Measurements from ENCODE around the gene CCNY. TPM values are rescaled to one million over a fixed set of nuclear protein-coding genes. Genes with fewer than 3 reads are reported as not detected.

The CCNY gene
- total and polyA plus RNA-seq, 2 of the 4 experiments (the other 2 are of a cell fraction), result 38.0 to 131 TPM

DNA sequence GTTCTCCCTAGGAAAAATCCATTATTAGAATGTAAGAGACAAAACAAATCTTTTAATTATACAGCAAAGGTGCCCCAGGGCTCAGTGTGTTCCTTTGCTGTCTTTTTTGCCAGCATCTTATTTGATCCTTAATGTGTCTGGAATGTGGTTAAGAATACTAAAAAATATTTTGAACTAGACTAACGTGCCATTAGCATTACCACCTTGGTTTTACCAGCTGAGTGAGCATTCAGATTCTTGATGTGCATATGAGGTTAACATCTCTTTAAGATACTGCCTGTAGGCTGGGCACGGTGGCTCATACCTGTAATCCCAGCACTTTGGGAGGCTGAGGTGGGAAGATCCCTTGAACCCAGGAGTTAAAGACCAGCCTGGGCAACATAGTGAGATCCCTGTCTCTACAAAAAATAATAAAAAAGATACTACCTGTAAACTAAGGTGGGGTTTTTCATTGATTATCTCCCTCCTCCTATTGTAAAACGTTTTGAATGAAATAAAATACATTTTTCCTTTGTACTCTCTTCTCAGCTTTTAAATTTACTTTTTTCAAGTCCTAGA lies 96.6 kb downstream of the CCNY start:
- intact Hi-C loops (cut with micrococcal nuclease) (no loop called here), in situ Hi-C loops (cut with MboI; ENCODE audit: low sequenced_read_pairs) (no loop called here), dilution Hi-C loops (cut with HindIII; ENCODE audit: low sequenced_read_pairs, unreplicated experiment) (no loop called here)
- Histone ChIP-seq H3K4me2 (ENCODE audit: low read depth, low read length) (no peak overlapping the region), H2AK9ac (replicated peaks; ENCODE audit: low read depth, low read length, poor library complexity) (no peak overlapping the region), H3K4me1 (ENCODE audit: control insufficient read depth, insufficient read depth, low read length) (no peaks in the 10 kb centered on the region), H3K9me3 (ENCODE audit: control insufficient read depth, insufficient read depth, low read length) (no peaks in the 10 kb centered on the region), H3K14ac (replicated peaks; ENCODE audit: low read depth, low read length) (no peak overlapping the region), H2AK5ac (ENCODE audit: low read depth, low read length) (no peak overlapping the region), H4K20me1 (ENCODE audit: insufficient read depth, low read length) (peaks cover 56% of the 10 kb centered on the region), H3K23ac (ENCODE audit: low read depth, low read length) (no peak overlapping the region), H2BK5ac (ENCODE audit: low read depth, low read length, poor library complexity, severe bottlenecking) (no peak overlapping the region), H3K4ac (ENCODE audit: low read depth, low read length) (no peak overlapping the region), H4K5ac (ENCODE audit: low read depth, low read length) (no peak overlapping the region), H4K91ac (ENCODE audit: insufficient read depth, low read depth, low read length) (no peak overlapping the region), H2BK120ac (ENCODE audit: low read depth, low read length) (no peak overlapping the region), H2AFZ (replicated peaks; ENCODE audit: low read length, poor library complexity) (no peak overlapping the region), H3K79me1 (ENCODE audit: low read depth in 1 of 2, low read length in 2 of 2) (peaks cover 35 to 79% of the 10 kb centered on the region in 2 experiments), H2BK15ac (ENCODE audit: low read depth, low read length) (no peak overlapping the region), H3K27ac (ENCODE audit: insufficient read depth, low read length) (no peak overlapping the region), H3K18ac (ENCODE audit: low read depth, low read length) (no peak overlapping the region), H3K36me3 (ENCODE audit: control insufficient read depth, insufficient read depth, low read length) (no peaks in the 10 kb centered on the region), H3K27me3 (ENCODE audit: control insufficient read depth, insufficient read depth, low read length) (no peaks in the 10 kb centered on the region), H3K9ac (ENCODE audit: low read depth, low read length) (no peak overlapping the region), H3K56ac (ENCODE audit: extremely low read depth, insufficient read depth, low read length) (no peak overlapping the region), H3K9me1 (ENCODE audit: insufficient read depth, low read length) (peaks cover 7% of the 10 kb centered on the region), H4K8ac (ENCODE audit: low read depth in 2 of 2, low read length in 2 of 2) (no peak overlapping the region), H2BK20ac (ENCODE audit: low read depth, low read length) (no peak overlapping the region), H3K4me3 (ENCODE audit: insufficient read depth, low read depth, low read length) (no peak overlapping the region)
- BruUV-seq (replicated peaks), result no TSS peak
- no peak for DNase-seq
- no CpG with 5 or more reads among the region's 3 CpGs for WGBS, 2 experiments (ENCODE audit: extremely low coverage in 2 of 2, insufficient read length in 1 of 2)
- no peak for ATAC-seq (ENCODE audit: low read depth)
- ChIA-PET POLR2A (ENCODE audit: unreplicated experiment) (no interaction called here), CTCF (no interaction called here)
- TF ChIP-seq MXI1 (IDR thresholded peaks at IDR 0.05; ENCODE audit: borderline replicate concordance, low read depth, low read length), result no peak
- TF ChIP-seq, protein P1, sequence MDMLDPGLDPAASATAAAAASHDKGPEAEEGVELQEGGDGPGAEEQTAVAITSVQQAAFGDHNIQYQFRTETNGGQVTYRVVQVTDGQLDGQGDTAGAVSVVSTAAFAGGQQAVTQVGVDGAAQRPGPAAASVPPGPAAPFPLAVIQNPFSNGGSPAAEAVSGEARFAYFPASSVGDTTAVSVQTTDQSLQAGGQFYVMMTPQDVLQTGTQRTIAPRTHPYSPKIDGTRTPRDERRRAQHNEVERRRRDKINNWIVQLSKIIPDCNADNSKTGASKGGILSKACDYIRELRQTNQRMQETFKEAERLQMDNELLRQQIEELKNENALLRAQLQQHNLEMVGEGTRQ (IDR thresholded peaks at IDR 0.05; ENCODE audit: low read depth, low read length), result no peak
- TF ChIP-seq, protein P2, sequence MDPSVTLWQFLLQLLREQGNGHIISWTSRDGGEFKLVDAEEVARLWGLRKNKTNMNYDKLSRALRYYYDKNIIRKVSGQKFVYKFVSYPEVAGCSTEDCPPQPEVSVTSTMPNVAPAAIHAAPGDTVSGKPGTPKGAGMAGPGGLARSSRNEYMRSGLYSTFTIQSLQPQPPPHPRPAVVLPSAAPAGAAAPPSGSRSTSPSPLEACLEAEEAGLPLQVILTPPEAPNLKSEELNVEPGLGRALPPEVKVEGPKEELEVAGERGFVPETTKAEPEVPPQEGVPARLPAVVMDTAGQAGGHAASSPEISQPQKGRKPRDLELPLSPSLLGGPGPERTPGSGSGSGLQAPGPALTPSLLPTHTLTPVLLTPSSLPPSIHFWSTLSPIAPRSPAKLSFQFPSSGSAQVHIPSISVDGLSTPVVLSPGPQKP (IDR thresholded peaks at IDR 0.05; ENCODE audit: borderline replicate concordance, low read depth, low read length), result no peak
